Epithelial cell of esophagus (primary cell): ENCODE measurements around the gene SCP2.

ENCODE experiments used
- DNase-seq: peaks from one replicate; pipeline ENCODE4 v3.0.0; 2010; ENCODE audit warnings: low read depth
- H3K4me3 ChIP-seq: 2 replicates; pipeline ENCODE4 v1.5.1; 2011; ENCODE audit warnings: mild to moderate bottlenecking, low read length, control low read depth
- CTCF ChIP-seq: IDR thresholded peaks from 2 replicates; pipeline ENCODE4 v1.5.1; 2011; ENCODE audit warnings: low read depth, mild to moderate bottlenecking, low read length, control low read depth, inconsistent platforms; ENCODE audit not compliant: insufficient read depth; ENCODE audit errors: missing control alignments

The SCP2 gene

GRCh38 chr1:52927212-52928014, at the start of gene SCP2:
Gene SCP2, plus strand, starts transcription at chr1:52927276. Its CDS starts 121 bp downstream, at chr1:52927397.
- H3K4me3 ChIP-seq: peak within 1 kb of the TSS; percentile 86
- TF ChIP-seq CTCF: no peak
- DNase-seq: peak; percentile 79

- DNase-seq: no peak
- H3K4me3 ChIP-seq: no peak overlapping the region
- no peak for TF ChIP-seq CTCF
These were observed 49.5 kb upstream of the SCP2 start for GRCh38 chr1:52877554-52877953.

- DNase-seq: no peak
- TF ChIP-seq CTCF: no peak
- H3K4me3 ChIP-seq: no peak overlapping the region
These were observed 46.9 kb upstream of the SCP2 start for GRCh38 chr1:52880206-52880605.

GRCh38 chr1:52887483-52887882, 39.6 kb upstream of the SCP2 start:
- TF ChIP-seq CTCF: no peak
- H3K4me3 ChIP-seq: no peak overlapping the region
- no peak for DNase-seq

GRCh38 chr1:52892424-52893215, 34.5 kb upstream of the SCP2 start:
- DNase-seq: peak; percentile 31
- TF ChIP-seq CTCF: no peak
- H3K4me3 ChIP-seq: no peak overlapping the region

GRCh38 chr1:52899445-52899894, 27.6 kb upstream of the SCP2 start:
- no peak overlapping the region for H3K4me3 ChIP-seq
- no peak for TF ChIP-seq CTCF
- DNase-seq: no peak
